SU-DHL-6 (cell line): ENCODE data around the gene CCDC30.

Experiments used
- CTCF ChIP-seq: fragments of 200-600 bp; sonication (generic); IDR thresholded peaks from one replicate; pipeline ENCODE4 v1.5.1; 2017; ENCODE audit warnings: antibody characterized with exemption, mild to moderate bottlenecking, low read length, moderate library complexity; ENCODE audit not compliant: insufficient read depth, poor library complexity, severe bottlenecking
- EZH2phosphoT487 ChIP-seq: fragments of 200-600 bp; sonication (generic), shearing (Covaris generic); conservative IDR thresholded peaks from 2 replicates; pipeline ENCODE4 v1.6.1; 2018; ENCODE audit warnings: mild to moderate bottlenecking, antibody characterized with exemption, low read length, moderate library complexity, mixed read lengths

GRCh38 chr1:42669936-42670335, 206.8 kb downstream of the CCDC30 start:
- TF ChIP-seq EZH2phosphoT487 (no peak), CTCF (no peak)
